ENCODE results near the gene DXO.

Gene DXO

DNA sequence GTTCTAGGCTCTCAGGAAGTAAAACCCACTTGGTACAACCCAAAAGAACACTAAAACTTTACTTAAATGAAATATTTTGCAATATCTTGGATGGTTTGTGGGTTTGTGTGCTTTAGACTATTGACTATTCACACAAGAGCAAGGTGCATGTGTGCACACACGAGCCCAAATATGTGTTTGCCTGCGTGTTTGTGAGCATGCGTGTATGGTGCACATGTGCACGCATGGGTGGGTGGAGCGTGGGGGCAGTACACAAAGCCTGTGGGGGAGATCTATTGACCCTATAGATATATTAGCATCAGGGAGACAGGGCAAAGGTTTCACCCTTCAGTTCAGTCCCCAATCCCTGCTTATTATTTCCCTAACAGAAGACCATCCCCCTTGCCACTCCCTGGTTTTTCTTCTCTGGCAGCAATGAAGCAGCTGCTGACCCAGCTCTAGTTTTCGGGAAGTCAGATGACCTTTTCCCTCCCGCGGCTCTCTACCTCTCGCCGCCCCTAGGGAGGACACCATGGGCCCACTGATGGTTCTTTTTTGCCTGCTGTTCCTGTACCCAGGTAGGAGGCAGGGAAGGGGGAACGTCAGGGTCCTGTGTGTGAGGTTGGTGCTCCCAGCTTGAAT lies 44.6 kb downstream of the DXO start, which contains the start of gene C2:
C2 (plus strand) TSS at position 476 of the 621 bp plus-strand sequence; CDS start at position 512, 36 bp downstream.
- TF ChIP-seq, protein P1, sequence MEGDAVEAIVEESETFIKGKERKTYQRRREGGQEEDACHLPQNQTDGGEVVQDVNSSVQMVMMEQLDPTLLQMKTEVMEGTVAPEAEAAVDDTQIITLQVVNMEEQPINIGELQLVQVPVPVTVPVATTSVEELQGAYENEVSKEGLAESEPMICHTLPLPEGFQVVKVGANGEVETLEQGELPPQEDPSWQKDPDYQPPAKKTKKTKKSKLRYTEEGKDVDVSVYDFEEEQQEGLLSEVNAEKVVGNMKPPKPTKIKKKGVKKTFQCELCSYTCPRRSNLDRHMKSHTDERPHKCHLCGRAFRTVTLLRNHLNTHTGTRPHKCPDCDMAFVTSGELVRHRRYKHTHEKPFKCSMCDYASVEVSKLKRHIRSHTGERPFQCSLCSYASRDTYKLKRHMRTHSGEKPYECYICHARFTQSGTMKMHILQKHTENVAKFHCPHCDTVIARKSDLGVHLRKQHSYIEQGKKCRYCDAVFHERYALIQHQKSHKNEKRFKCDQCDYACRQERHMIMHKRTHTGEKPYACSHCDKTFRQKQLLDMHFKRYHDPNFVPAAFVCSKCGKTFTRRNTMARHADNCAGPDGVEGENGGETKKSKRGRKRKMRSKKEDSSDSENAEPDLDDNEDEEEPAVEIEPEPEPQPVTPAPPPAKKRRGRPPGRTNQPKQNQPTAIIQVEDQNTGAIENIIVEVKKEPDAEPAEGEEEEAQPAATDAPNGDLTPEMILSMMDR (IDR thresholded peaks at IDR 0.05; ENCODE audit: low read depth, low read length, missing control alignments), result no peak
- in situ Hi-C loops (cut with HindIII; ENCODE audit: low pct_ligation_motif_present, low sequenced_read_pairs), result no loop called here
- H3K36me3 ChIP-seq (replicated peaks), result no peaks in the 10 kb centered on the region
- no peak within 1 kb of the TSS for H3K27ac ChIP-seq
- H3K27me3 ChIP-seq (replicated peaks), result no peaks in the 10 kb centered on the region
- H3K4me3 ChIP-seq (ENCODE audit: low read depth, low read length), result no peak within 1 kb of the TSS
- DNase-seq, result no peak

DNA sequence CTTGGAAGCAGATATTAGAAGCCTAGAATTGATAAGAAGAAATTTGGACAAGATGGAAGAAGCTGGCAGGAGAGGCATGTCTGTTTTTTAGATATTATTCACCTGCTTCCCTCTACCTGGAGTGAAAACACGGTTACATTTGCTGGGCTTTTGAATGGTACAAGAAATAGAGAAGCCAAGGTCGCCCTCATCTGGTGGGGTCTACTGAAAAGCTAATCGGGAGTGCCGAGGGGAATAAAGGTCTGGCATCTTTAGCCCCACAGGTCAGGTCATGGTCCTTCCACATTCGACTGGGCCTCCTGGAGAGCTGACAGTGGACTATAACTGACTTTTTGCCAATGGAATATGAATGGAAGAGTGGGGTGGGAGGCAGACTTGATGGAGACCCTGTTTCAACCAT lies 49.0 kb downstream of the DXO start:
- in situ Hi-C loops (cut with HindIII; ENCODE audit: low pct_ligation_motif_present, low sequenced_read_pairs), result no loop called here
- no peak overlapping the region for H3K27ac ChIP-seq
- no peak overlapping the region for H3K4me3 ChIP-seq (ENCODE audit: low read depth, low read length)
- DNase-seq, result no peak
- TF ChIP-seq, protein P1 (IDR thresholded peaks at IDR 0.05; ENCODE audit: low read depth, low read length, missing control alignments), result peak; percentile 49
- H3K27me3 ChIP-seq (replicated peaks), result no peaks in the 10 kb centered on the region
- H3K36me3 ChIP-seq (replicated peaks), result no peaks in the 10 kb centered on the region

DNA sequence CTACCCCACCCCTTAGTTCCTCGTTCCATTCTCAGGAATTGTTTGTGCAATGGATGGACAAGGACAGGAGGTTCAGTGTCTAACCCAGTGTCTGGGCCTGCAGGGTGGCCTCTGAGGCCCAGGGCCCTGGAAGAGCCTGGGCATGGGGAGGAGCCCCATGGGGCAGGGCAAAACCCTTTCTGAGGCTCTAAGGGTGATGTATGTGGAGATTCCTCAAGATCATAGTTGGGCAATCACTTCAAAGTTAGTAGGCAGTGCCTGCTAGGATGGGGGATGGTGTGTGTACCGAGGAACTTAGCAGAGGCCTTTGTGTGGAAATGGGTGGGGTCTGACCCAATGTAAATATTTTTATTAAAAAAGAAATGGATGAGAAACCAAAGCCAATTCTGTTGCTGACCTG lies 51.1 kb downstream of the DXO start:
- H3K27ac ChIP-seq, result no peak overlapping the region
- no peaks in the 10 kb centered on the region for H3K27me3 ChIP-seq (replicated peaks)
- in situ Hi-C loops (cut with HindIII; ENCODE audit: low pct_ligation_motif_present, low sequenced_read_pairs), result no loop called here
- no peak overlapping the region for H3K4me3 ChIP-seq (ENCODE audit: low read depth, low read length)
- TF ChIP-seq, protein P1 (IDR thresholded peaks at IDR 0.05; ENCODE audit: low read depth, low read length, missing control alignments), result no peak
- no peaks in the 10 kb centered on the region for H3K36me3 ChIP-seq (replicated peaks)
- DNase-seq, result no peak
